HCT116 (cell line): Measurements from ENCODE around the gene RTN4RL2. TPM values are rescaled to one million over a fixed set of nuclear protein-coding genes. Genes with fewer than 3 reads are reported as not detected.

Experiments used
- ATAC-seq: fragments of 200-7000 bp; cut with Tn5 transposase; 2 replicates; pipeline ENCODE4 v1.9.1; 2020; ENCODE audit warnings: mild to moderate bottlenecking, moderate library complexity
- BruUV-seq: library from RNA; stranded (reverse); fragments of 400-500 nt; replicated peaks from 2 replicates; lab custom pipeline; 2021; lab: Mats Ljungman, UMichigan
- CTCF ChIA-PET: fragments of 300-600 bp; sonication (Branson Sonifier 250); formaldehyde crosslinking; loops from one replicate; lab custom pipeline; 2021; ENCODE audit warnings: antibody characterized with exemption; lab: Charles Lee
- POLR2A ChIA-PET: fragments of 300-600, 350-600 bp; sonication (Branson Sonifier 250); formaldehyde crosslinking; loops from one replicate; lab custom pipeline; 2021; ENCODE audit warnings: antibody characterized with exemption; lab: Charles Lee
- RAD21 ChIA-PET, 2 experiments: fragments of 300-600 bp; sonication (Branson Sonifier 250); formaldehyde crosslinking; loops; one replicate each; lab custom pipeline; 2023; ENCODE audit warnings: low total read pairs in 2 of 2; ENCODE audit not compliant: uncharacterized antibody in 2 of 2, unreplicated experiment in 2 of 2, low non-redundant PET in 1 of 2; lab: Charles Lee
- DNase-seq: peaks from one replicate; pipeline ENCODE4 v3.0.0-alpha.2; 2010; ENCODE audit warnings: low read depth, low spot score
- H2AFZ ChIP-seq: fragments of 200-600 bp; shearing (Covaris generic), sonication (generic); 2 replicates; pipeline ENCODE4 v1.6.1; 2017; ENCODE audit warnings: low read depth, mixed run types, mixed read lengths, antibody characterized with exemption, low read length; ENCODE audit not compliant: poor library complexity, severe bottlenecking
- H3K27ac ChIP-seq: 2 replicates; pipeline ENCODE4 v1.5.1; 2012; ENCODE audit warnings: low read depth, low read length
- H3K27me3 ChIP-seq: fragments of 200-600 bp; sonication (generic); 2 replicates; pipeline ENCODE4 v1.6.1; 2016; ENCODE audit warnings: mixed run types, low read length, mixed read lengths; ENCODE audit not compliant: insufficient read depth
- H3K36me3 ChIP-seq, 2 experiments: fragments of 200-500 bp in 1 of 2; fragments of 200-600 bp in 1 of 2; sonication (Bioruptor generic) in 1 of 2; sonication (generic) in 1 of 2; 2 replicates each; pipeline versions ENCODE4 v1.5.1 to v1.6.1; 2014 to 2016; ENCODE audit warnings: low read length in 2 of 2, inconsistent platforms in 1 of 2, mixed read lengths in 1 of 2, mixed run types in 1 of 2; ENCODE audit not compliant: insufficient read depth in 2 of 2, control insufficient read depth in 1 of 2
- H3K4me1 ChIP-seq, 2 experiments: fragments of 200-600 bp in 1 of 2; sonication (generic) in 1 of 2; 2 replicates each; pipeline versions ENCODE4 v1.5.1 to v1.6.1; 2012 to 2017; ENCODE audit warnings: low read length in 2 of 2, inconsistent platforms in 1 of 2, mild to moderate bottlenecking in 1 of 2, mixed read lengths in 1 of 2, mixed run types in 1 of 2, moderate library complexity in 1 of 2; ENCODE audit not compliant: insufficient read depth in 2 of 2, control insufficient read depth in 1 of 2
- H3K4me2 ChIP-seq: fragments of 200-600 bp; sonication (generic); 2 replicates; pipeline ENCODE4 v1.6.1; 2017; ENCODE audit warnings: mixed run types, low read length, mixed read lengths
- H3K4me3 ChIP-seq, 2 experiments: fragments of 200-600 bp in 1 of 2; sonication (generic) in 1 of 2; replicated peaks in 1 of 2; 2 replicates each; pipeline ENCODE4 v1.5.1; 2011 to 2016; ENCODE audit warnings: low read length in 2 of 2, control low read depth in 1 of 2, low read depth in 1 of 2, mild to moderate bottlenecking in 1 of 2, mixed read lengths in 1 of 2, mixed run types in 1 of 2
- H3K79me2 ChIP-seq: fragments of 200-600 bp; sonication (generic); 2 replicates; pipeline ENCODE4 v1.6.1; 2017; ENCODE audit warnings: mild to moderate bottlenecking, mixed run types, low read length, moderate library complexity, mixed read lengths; ENCODE audit not compliant: insufficient read depth
- H3K9ac ChIP-seq: fragments of 200-600 bp; sonication (generic); 2 replicates; pipeline ENCODE4 v1.6.1; 2016; ENCODE audit warnings: low read length, mixed read lengths
- H3K9me2 ChIP-seq: fragments of 200-600 bp; sonication (generic), shearing (Covaris generic); 2 replicates; pipeline ENCODE4 v1.6.1; 2017; ENCODE audit warnings: mixed run types, mild to moderate bottlenecking, moderate library complexity; ENCODE audit not compliant: insufficient read depth
- H3K9me3 ChIP-seq, 2 experiments: fragments of 200-500 bp in 1 of 2; fragments of 200-600 bp in 1 of 2; sonication (Bioruptor generic) in 1 of 2; sonication (generic) in 1 of 2; 2 replicates each; pipeline ENCODE4 v1.6.1; 2014 to 2017; ENCODE audit warnings: low read length in 2 of 2, mixed read lengths in 2 of 2, inconsistent platforms in 1 of 2, low read depth in 1 of 2, mild to moderate bottlenecking in 1 of 2, mixed run types in 1 of 2, moderate library complexity in 1 of 2; ENCODE audit not compliant: control insufficient read depth in 1 of 2, insufficient read depth in 1 of 2
- H4K20me1 ChIP-seq: fragments of 200-600 bp; sonication (generic), shearing (Covaris generic); 2 replicates; pipeline ENCODE4 v1.6.1; 2017; ENCODE audit warnings: mixed run types, mild to moderate bottlenecking, moderate library complexity; ENCODE audit not compliant: insufficient read depth
- EZH2phosphoT487 ChIP-seq: fragments of 200-600 bp; IDR thresholded peaks from 2 replicates; pipeline ENCODE4 v1.6.1; 2018; ENCODE audit warnings: antibody characterized with exemption, borderline replicate concordance
- ZBTB33 ChIP-seq: IDR thresholded peaks from 2 replicates; pipeline ENCODE4 v1.6.1; 2011; ENCODE audit warnings: mild to moderate bottlenecking, low read length, moderate library complexity; ENCODE audit not compliant: insufficient replicate concordance; ENCODE audit errors: extremely low read depth
- ZNF274 ChIP-seq: fragments of 200-500 bp; sonication (Bioruptor generic); IDR thresholded peaks from 2 replicates; pipeline ENCODE4 v1.6.1; 2014; ENCODE audit warnings: mild to moderate bottlenecking, low read depth, low read length, inconsistent platforms
- intact Hi-C: fragments of 100-400 bp; cut with micrococcal nuclease; formaldehyde crosslinking; loops from 2 replicates; pipeline ENCODE4 v1.10.0; 2022
- total RNA-seq: library from RNA; stranded (reverse); gene quantifications from one replicate; pipeline ENCODE4 v1.2.1, GENCODE V29; 2021; ENCODE audit not compliant: unreplicated experiment
- TF ChIP-seq, protein P1 (sequence below), 3 experiments: fragments of 200-600 bp in 1 of 3; sonication (generic) in 1 of 3; IDR thresholded peaks in 2 of 3; conservative IDR thresholded peaks in 1 of 3; 2 replicates each; pipeline ENCODE4 v1.5.1; 2012 to 2017; ENCODE audit warnings: low read depth in 2 of 3, low read length in 2 of 3, antibody characterized with exemption in 1 of 3, borderline replicate concordance in 1 of 3, control low read depth in 1 of 3, mild to moderate bottlenecking in 1 of 3, mixed read lengths in 1 of 3, mixed run types in 1 of 3, moderate library complexity in 1 of 3; ENCODE audit not compliant: insufficient read depth in 1 of 3

The RTN4RL2 gene
- total RNA-seq, 1 experiment from 2014 or later, result 24.0 TPM

GRCh38 chr11:57459164-57460021 is 935 bp upstream of the RTN4RL2 start:
- H3K9me3 ChIP-seq, result no peaks in the 10 kb centered on the region
- no peaks in the 10 kb centered on the region for H3K27me3 ChIP-seq
- no peaks in the 10 kb centered on the region for H3K9me2 ChIP-seq
- H3K9ac ChIP-seq, result peak overlapping the region; percentile 57
- peak overlapping the region; percentile 98 for H2AFZ ChIP-seq
- no peak for DNase-seq
- H3K4me2 ChIP-seq, result peak overlapping the region; percentile 98
- peaks cover 16 to 42% of the 10 kb centered on the region in 2 experiments; a peak in 3 of 4 replicates for H3K4me1 ChIP-seq
- TF ChIP-seq ZBTB33 (no peak), ZNF274 (no peak), EZH2phosphoT487 (no peak)
- TF ChIP-seq, protein P1, sequence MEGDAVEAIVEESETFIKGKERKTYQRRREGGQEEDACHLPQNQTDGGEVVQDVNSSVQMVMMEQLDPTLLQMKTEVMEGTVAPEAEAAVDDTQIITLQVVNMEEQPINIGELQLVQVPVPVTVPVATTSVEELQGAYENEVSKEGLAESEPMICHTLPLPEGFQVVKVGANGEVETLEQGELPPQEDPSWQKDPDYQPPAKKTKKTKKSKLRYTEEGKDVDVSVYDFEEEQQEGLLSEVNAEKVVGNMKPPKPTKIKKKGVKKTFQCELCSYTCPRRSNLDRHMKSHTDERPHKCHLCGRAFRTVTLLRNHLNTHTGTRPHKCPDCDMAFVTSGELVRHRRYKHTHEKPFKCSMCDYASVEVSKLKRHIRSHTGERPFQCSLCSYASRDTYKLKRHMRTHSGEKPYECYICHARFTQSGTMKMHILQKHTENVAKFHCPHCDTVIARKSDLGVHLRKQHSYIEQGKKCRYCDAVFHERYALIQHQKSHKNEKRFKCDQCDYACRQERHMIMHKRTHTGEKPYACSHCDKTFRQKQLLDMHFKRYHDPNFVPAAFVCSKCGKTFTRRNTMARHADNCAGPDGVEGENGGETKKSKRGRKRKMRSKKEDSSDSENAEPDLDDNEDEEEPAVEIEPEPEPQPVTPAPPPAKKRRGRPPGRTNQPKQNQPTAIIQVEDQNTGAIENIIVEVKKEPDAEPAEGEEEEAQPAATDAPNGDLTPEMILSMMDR (IDR thresholded peaks at IDR 0.05 in 2 of 3, conservative IDR thresholded peaks at IDR 0.05 in 1 of 3; ENCODE audit: borderline replicate concordance in 1 of 3, insufficient read depth in 1 of 3, low read depth in 2 of 3, low read length in 2 of 3), result no peak
- TF ChIP-seq, all 23 proteins: peak for 0
- no TSS peak for BruUV-seq
- Histone ChIP-seq H3K36me3 (no peaks in the 10 kb centered on the region), H3K27ac (no peak overlapping the region), H3K79me2 (no peaks in the 10 kb centered on the region), H3K4me3 (peak overlapping the region; percentile 65 to 68), H4K20me1 (no peaks in the 10 kb centered on the region)
- RAD21 ChIA-PET, result interaction anchor here (0.7 to 1.0 kb wide), 3 partner anchors 93 to 185 kb away, joined by 3 to 5 read pairs (median 3); no protein-coding TSS in a partner anchor
- CTCF ChIA-PET, result interaction anchor here (0.6 to 3.9 kb wide), 16 partner anchors 15 to 1054 kb away, joined by 3 to 41 read pairs (median 6); partner anchors contain the start of gene UBE2L6
- ATAC-seq, result no peak
- POLR2A ChIA-PET, result interaction anchor here (1.3 to 1.7 kb wide), 3 partner anchors 65 to 185 kb away, joined by 4 to 5 read pairs (median 4); no protein-coding TSS in a partner anchor
- intact Hi-C loops, result loop anchor here (5.0 kb wide), 3 partner anchors 112 to 1053 kb away; no protein-coding TSS in a partner anchor
